Colonic mucosa (tissue), 4 donors: ENCODE data around the gene CALN1. TPM values are rescaled to one million over a fixed set of nuclear protein-coding genes. Genes with fewer than 3 reads are reported as not detected.

Source experiments
- DNase-seq: peaks from one replicate; pipeline ENCODE4 v3.0.0-alpha.2; 2020
- H3K27ac ChIP-seq: fragments of 200-600 bp; one replicate; pipeline ENCODE4 v1.8.0; 2021
- H3K27me3 ChIP-seq: fragments of 200-600 bp; one replicate; pipeline ENCODE4 v1.8.0; 2021
- H3K36me3 ChIP-seq: fragments of 200-600 bp; one replicate; pipeline ENCODE4 v1.8.0; 2021
- H3K4me1 ChIP-seq: fragments of 200-600 bp; one replicate; pipeline ENCODE4 v1.8.0; 2021; ENCODE audit warnings: mild to moderate bottlenecking
- H3K4me3 ChIP-seq: fragments of 200-600 bp; one replicate; pipeline ENCODE4 v1.8.0; 2021
- H3K9ac ChIP-seq, 2 donors: one replicate each; pipeline ENCODE4 v1.7.0; 2013; ENCODE audit warnings: control low read depth in 2 of 2, low read depth in 2 of 2, low read length in 2 of 2
- H3K9me3 ChIP-seq: fragments of 200-600 bp; one replicate; pipeline ENCODE4 v1.8.0; 2021
- intact Hi-C: fragments of 100-400 bp; cut with DNase I; formaldehyde crosslinking; loops from one replicate; pipeline ENCODE4 v1.14.1; 2022
- total RNA-seq, 2 donors: library from RNA; stranded (reverse); fragmentation: NEBNext Ultra II Directional in 1 of 2; extraction: Animal tissue kit (Norgen Biotek cat#: 25700) in 1 of 2; gene quantifications; one replicate each; pipeline ENCODE4 v1.2.1, GENCODE V29; 2021
- TF ChIP-seq, protein P1 (sequence below): fragments of 200-600 bp; IDR thresholded peaks from one replicate; pipeline ENCODE4 v1.8.0; 2022; ENCODE audit warnings: antibody characterized with exemption, mild to moderate bottlenecking
- donor health status: healthy.
- donor health status: DM: no; HTN: no; CAD: no.
- donor health status: DM: no; HTN: no; CAD: no.

The CALN1 gene
- total RNA-seq, 2 donors from 2014 or later, result 0.37 TPM; not detected in 1

DNA sequence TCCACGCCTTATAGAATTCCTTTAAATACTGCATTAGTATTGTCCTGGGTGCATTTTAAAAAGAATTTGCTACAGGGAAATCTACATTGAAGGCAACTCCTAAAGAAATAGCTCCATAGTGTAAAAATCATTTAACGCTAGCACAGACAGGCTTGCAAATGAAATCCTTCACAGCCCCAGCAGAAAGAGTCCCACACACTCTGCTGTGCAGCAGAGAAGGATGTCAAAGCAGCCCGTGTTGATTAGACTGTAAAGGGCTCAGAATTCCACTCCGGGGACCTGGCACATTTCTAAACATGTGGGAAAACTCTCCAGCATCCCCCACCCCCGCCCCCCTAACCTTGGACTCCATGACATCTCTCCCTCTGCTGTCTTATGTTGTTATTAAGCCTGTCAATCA, 176.8 kb downstream of the CALN1 start:
- no peak overlapping the region for H3K27ac ChIP-seq
- no peaks in the 10 kb centered on the region for H3K27me3 ChIP-seq
- no peaks in the 10 kb centered on the region for H3K9me3 ChIP-seq
- TF ChIP-seq, protein P1, sequence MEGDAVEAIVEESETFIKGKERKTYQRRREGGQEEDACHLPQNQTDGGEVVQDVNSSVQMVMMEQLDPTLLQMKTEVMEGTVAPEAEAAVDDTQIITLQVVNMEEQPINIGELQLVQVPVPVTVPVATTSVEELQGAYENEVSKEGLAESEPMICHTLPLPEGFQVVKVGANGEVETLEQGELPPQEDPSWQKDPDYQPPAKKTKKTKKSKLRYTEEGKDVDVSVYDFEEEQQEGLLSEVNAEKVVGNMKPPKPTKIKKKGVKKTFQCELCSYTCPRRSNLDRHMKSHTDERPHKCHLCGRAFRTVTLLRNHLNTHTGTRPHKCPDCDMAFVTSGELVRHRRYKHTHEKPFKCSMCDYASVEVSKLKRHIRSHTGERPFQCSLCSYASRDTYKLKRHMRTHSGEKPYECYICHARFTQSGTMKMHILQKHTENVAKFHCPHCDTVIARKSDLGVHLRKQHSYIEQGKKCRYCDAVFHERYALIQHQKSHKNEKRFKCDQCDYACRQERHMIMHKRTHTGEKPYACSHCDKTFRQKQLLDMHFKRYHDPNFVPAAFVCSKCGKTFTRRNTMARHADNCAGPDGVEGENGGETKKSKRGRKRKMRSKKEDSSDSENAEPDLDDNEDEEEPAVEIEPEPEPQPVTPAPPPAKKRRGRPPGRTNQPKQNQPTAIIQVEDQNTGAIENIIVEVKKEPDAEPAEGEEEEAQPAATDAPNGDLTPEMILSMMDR, result no peak
- intact Hi-C loops, result no loop called here
- no peak overlapping the region for H3K9ac ChIP-seq
- DNase-seq, result no peak
- H3K36me3 ChIP-seq, result no peaks in the 10 kb centered on the region
- no peaks in the 10 kb centered on the region for H3K4me1 ChIP-seq
- H3K4me3 ChIP-seq, result no peak overlapping the region

DNA sequence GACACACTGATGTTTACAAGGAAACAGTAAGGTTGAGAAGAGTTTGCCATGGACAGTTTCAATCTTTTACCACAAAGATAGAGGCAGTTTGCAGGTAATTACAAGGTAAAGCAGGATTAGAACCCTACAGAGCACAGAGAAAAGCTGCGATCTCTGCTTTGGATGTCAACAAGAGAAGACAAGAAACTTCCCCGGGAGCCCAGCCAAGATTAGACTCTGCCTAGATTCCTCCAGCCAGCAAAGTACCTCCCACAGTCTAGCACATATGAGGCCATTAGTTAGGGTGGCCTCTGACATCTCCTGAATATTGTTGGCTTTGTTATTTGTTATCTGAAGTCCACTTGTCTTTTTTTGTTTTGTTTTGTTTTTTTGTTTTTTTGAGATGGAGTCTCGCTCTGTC, 178.1 kb downstream of the CALN1 start:
- intact Hi-C loops, result no loop called here
- DNase-seq, result no peak
- no peaks in the 10 kb centered on the region for H3K9me3 ChIP-seq
- H3K27me3 ChIP-seq, result no peaks in the 10 kb centered on the region
- TF ChIP-seq, protein P1, result no peak
- H3K36me3 ChIP-seq, result no peaks in the 10 kb centered on the region
- H3K4me3 ChIP-seq, result no peak overlapping the region
- no peaks in the 10 kb centered on the region for H3K4me1 ChIP-seq
- no peak overlapping the region for H3K9ac ChIP-seq
- H3K27ac ChIP-seq, result no peak overlapping the region

DNA sequence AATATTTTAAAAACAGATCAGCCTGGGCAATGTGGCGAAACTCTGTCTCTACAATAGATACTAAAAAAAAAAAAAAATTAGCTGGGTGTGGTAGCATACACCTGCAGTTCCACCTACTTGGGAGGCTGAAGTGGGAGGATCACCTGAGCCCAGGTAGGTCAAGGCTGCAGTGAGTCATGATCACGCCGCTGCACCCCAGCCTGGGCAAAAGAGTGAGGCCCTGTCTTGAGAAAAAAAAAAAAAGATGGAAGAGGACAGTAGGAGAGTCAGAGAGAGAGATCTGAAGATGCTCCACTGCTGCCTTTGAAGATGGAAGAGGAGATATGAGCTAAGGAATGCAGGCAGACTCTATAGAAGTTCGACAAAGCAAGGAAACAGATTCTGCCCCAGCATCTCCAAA, 181.9 kb downstream of the CALN1 start:
- Histone ChIP-seq H3K27me3 (no peaks in the 10 kb centered on the region), H3K9ac (no peak overlapping the region), H3K36me3 (no peaks in the 10 kb centered on the region), H3K9me3 (no peaks in the 10 kb centered on the region), H3K27ac (no peak overlapping the region), H3K4me3 (no peak overlapping the region), H3K4me1 (no peaks in the 10 kb centered on the region)
- TF ChIP-seq, protein P1, result no peak
- DNase-seq, result no peak
- intact Hi-C loops, result no loop called here

DNA sequence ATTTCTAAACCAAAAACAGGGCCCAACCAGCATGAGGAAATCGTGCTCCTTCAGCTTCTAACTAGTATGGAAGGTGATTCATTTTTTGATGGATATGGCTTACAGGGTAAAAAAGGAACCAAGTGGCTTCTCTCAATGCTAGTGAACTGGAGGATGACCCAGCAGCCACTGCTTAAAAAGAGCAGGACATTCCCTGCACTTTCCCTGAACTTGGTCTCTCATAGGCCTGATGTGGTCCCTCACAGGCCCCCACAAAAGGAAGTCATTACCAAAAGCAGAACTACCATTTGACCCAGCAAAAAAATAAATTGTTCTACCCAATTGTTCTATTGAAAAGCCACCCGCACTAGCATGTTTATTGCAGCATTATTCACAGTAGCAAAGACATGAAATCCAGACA, 188.8 kb downstream of the CALN1 start:
- TF ChIP-seq, protein P1, result no peak
- DNase-seq, result no peak
- intact Hi-C loops, result no loop called here
- Histone ChIP-seq H3K9ac (no peak overlapping the region), H3K4me1 (no peaks in the 10 kb centered on the region), H3K9me3 (no peaks in the 10 kb centered on the region), H3K27me3 (no peaks in the 10 kb centered on the region), H3K4me3 (no peak overlapping the region), H3K27ac (no peak overlapping the region), H3K36me3 (no peaks in the 10 kb centered on the region)

DNA sequence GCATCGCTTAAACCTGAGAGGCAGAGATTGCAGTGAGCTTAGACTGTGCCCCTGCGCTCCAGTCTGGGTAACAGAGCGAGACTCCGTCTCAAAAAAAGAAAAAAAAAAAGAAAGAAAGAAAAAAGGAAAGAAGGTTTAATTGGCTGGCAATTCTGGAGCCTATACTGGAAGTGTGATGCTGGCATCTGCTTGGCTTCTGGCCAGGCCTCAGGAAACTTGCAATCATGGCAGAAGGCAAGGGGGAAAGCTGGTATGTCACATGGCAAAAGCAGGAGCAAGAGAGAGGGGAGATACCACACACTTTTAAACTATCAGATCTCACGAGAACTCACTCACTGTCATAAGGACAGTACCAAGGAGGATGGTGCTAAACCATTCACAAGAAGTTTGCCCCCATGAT, 190.0 kb downstream of the CALN1 start:
- no peak for DNase-seq
- no peak overlapping the region for H3K4me3 ChIP-seq
- no peak overlapping the region for H3K9ac ChIP-seq
- no peaks in the 10 kb centered on the region for H3K4me1 ChIP-seq
- H3K9me3 ChIP-seq, result no peaks in the 10 kb centered on the region
- intact Hi-C loops, result no loop called here
- TF ChIP-seq, protein P1, result no peak
- H3K36me3 ChIP-seq, result no peaks in the 10 kb centered on the region
- H3K27ac ChIP-seq, result no peak overlapping the region
- H3K27me3 ChIP-seq, result no peaks in the 10 kb centered on the region

DNA sequence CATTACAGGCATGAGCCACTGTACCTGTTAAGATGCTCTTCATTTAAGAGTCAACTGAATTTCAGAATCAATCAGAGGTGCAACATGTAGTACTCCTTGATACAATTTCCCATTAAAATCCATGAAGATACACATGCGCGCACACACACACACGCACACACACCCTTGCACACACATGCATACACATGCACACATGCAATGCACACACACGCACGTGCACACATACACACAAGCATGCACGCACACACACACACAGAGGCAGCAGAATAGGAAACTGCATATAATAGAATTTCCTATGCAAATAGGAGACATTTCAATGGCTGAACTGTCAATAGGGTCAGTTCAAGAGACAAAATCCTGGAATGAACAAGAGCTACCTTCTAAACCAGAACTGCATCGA, 192.6 kb downstream of the CALN1 start:
- Histone ChIP-seq H3K9ac (no peak overlapping the region), H3K36me3 (no peaks in the 10 kb centered on the region), H3K27me3 (no peaks in the 10 kb centered on the region), H3K9me3 (no peaks in the 10 kb centered on the region), H3K4me3 (no peak overlapping the region), H3K27ac (no peak overlapping the region), H3K4me1 (no peaks in the 10 kb centered on the region)
- TF ChIP-seq, protein P1, result no peak
- intact Hi-C loops, result no loop called here
- DNase-seq, result no peak
